ENCODE measurements around the gene MYD88.

Gene MYD88

GRCh38 chr3:38136393-38136776, 2.1 kb upstream of the MYD88 start:
- TF ChIP-seq CTCF (IDR thresholded peaks at IDR 0.05; ENCODE audit: borderline replicate concordance, control extremely low read depth, extremely low read depth, insufficient read depth, missing control alignments): no peak
- in situ Hi-C loops (cut with MboI; ENCODE audit: low sequenced_read_pairs, unreplicated experiment): loop anchor here (25.0 kb wide), 1 partner anchor 351 kb away; the partner anchor contains the start of gene EXOG
- DNase-seq (ENCODE audit: low spot score): peak; percentile 49

GRCh38 chr3:38136777-38137614, 1.5 kb upstream of the MYD88 start, which contains the start of gene ACAA1:
TSS of gene ACAA1 (minus strand) at chr3:38137127. CDS start at chr3:38137035, 92 bp downstream.
- no peak for TF ChIP-seq CTCF (IDR thresholded peaks at IDR 0.05; ENCODE audit: borderline replicate concordance, control extremely low read depth, extremely low read depth, insufficient read depth, missing control alignments)
- in situ Hi-C loops (cut with MboI; ENCODE audit: low sequenced_read_pairs, unreplicated experiment): loop anchor here (25.0 kb wide), 1 partner anchor 350 kb away; the partner anchor contains the start of gene EXOG
- peak; percentile 98 for DNase-seq (ENCODE audit: low spot score)

DNA sequence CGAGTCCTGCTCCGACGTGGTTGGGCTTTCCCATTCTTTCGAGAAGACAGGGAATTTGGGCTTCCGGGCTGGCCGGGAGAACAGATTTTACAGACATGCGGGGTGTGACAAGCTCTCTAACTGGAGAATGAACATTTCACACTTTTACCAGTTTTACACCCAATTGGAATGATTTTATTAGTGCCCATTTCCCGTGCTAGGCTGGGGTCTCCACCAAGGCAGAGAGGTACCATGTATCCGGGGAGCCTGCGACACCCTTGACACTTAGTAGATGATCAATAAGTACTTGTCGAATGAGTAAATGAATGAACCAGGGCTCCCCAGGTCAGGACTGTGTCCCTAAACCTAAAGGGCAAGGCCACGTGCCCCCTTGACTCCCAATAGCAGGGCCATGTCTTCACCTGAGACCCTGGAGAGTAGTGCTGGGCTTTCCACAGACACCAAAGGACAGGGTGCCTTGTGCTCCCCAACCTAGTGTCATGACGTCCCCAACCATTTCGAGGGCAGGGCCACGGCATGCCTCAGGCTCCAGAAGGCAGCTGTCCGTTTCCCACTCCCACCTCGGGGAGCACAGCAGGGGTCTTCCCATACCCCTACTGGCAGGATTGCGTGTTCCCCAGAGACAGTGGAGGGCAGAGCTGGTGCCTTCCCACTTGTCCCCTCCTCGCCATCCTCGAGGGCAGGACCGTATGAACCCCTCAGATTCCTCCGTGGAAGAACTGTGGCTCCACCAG, 679 bp upstream of the MYD88 start:
- TF ChIP-seq CTCF (IDR thresholded peaks at IDR 0.05; ENCODE audit: borderline replicate concordance, control extremely low read depth, extremely low read depth, insufficient read depth, missing control alignments): no peak
- in situ Hi-C loops (cut with MboI; ENCODE audit: low sequenced_read_pairs, unreplicated experiment): loop anchor here (25.0 kb wide), 1 partner anchor 350 kb away; the partner anchor contains the start of gene EXOG
- peak; percentile 49 for DNase-seq (ENCODE audit: low spot score)

- in situ Hi-C loops (cut with MboI; ENCODE audit: low sequenced_read_pairs, unreplicated experiment): loop anchor here (25.0 kb wide), 1 partner anchor 348 kb away; the partner anchor contains the start of gene EXOG
- no peak for DNase-seq (ENCODE audit: low spot score)
- no peak for TF ChIP-seq CTCF (IDR thresholded peaks at IDR 0.05; ENCODE audit: borderline replicate concordance, control extremely low read depth, extremely low read depth, insufficient read depth, missing control alignments)
Observed at GRCh38 chr3:38139191-38139590, 730 bp downstream of the MYD88 start.

GRCh38 chr3:38139652-38140051, 1.2 kb downstream of the MYD88 start:
- no peak for DNase-seq (ENCODE audit: low spot score)
- no peak for TF ChIP-seq CTCF (IDR thresholded peaks at IDR 0.05; ENCODE audit: borderline replicate concordance, control extremely low read depth, extremely low read depth, insufficient read depth, missing control alignments)
- in situ Hi-C loops (cut with MboI; ENCODE audit: low sequenced_read_pairs, unreplicated experiment): loop anchor here (25.0 kb wide), 1 partner anchor 348 kb away; the partner anchor contains the start of gene EXOG
